SK-N-SH (cell line): Measurements from ENCODE around the gene KIF6. TPM values are rescaled to one million over a fixed set of nuclear protein-coding genes. Genes with fewer than 3 reads are reported as not detected.

Experiments
- CTCF ChIA-PET: fragments of 300-600, 350-600 bp; formaldehyde crosslinking; extraction: SDS; loops from one replicate; lab custom pipeline; 2021; lab: Yijun Ruan, JAX
- POLR2A ChIA-PET: fragments of 350-600 bp; sonication (Branson Sonifier 250); formaldehyde crosslinking; extraction: SDS; loops from one replicate; lab custom pipeline; 2020; ENCODE audit warnings: antibody characterized with exemption, inconsistent platforms; lab: Yijun Ruan, JAX
- DNase-seq: peaks from one replicate; pipeline ENCODE4 v3.0.0; 2012
- H2AFZ ChIP-seq: fragments of 200-600 bp; sonication (generic); 2 replicates; pipeline ENCODE4 v1.8.1; 2016; ENCODE audit warnings: antibody characterized with exemption, mild to moderate bottlenecking, low read depth
- H3F3A ChIP-seq: fragments of 200-600 bp; sonication (generic); replicated peaks from 2 replicates; pipeline ENCODE3; 2016; ENCODE audit warnings: antibody characterized with exemption, mild to moderate bottlenecking; ENCODE audit not compliant: insufficient read depth
- H3K27ac ChIP-seq, 2 experiments: fragments of 200-500 bp in 1 of 2; fragments of 200-600 bp in 1 of 2; sonication (Bioruptor generic) in 1 of 2; sonication (generic), shearing (Covaris generic) in 1 of 2; 2 replicates each; pipeline versions ENCODE4 v1.5.1 to v1.6.1; 2014 to 2016; ENCODE audit warnings: low read depth in 2 of 2, inconsistent platforms in 1 of 2, low read length in 1 of 2, mild to moderate bottlenecking in 1 of 2, mixed read lengths in 1 of 2
- H3K27me3 ChIP-seq: fragments of 200-600 bp; sonication (generic), shearing (Covaris generic); 2 replicates; pipeline ENCODE4 v1.6.1; 2016; ENCODE audit warnings: mixed run types; ENCODE audit not compliant: insufficient read depth
- H3K36me3 ChIP-seq, 2 experiments: fragments of 200-500 bp in 1 of 2; fragments of 200-600 bp in 1 of 2; sonication (Bioruptor generic) in 1 of 2; sonication (generic) in 1 of 2; replicated peaks in 1 of 2; 2 replicates each; pipeline versions ENCODE3 to v1.5.1; 2014 to 2016; ENCODE audit warnings: low read length in 1 of 2, mild to moderate bottlenecking in 1 of 2; ENCODE audit not compliant: insufficient read depth in 2 of 2, control insufficient read depth in 1 of 2
- H3K4me1 ChIP-seq, 2 experiments: fragments of 200-500 bp in 1 of 2; fragments of 200-600 bp in 1 of 2; sonication (Bioruptor generic) in 1 of 2; sonication (generic), shearing (Covaris generic) in 1 of 2; 2 replicates each; pipeline versions ENCODE4 v1.5.1 to v1.6.1; 2014 to 2016; ENCODE audit warnings: low read depth in 1 of 2, low read length in 1 of 2, mixed run types in 1 of 2; ENCODE audit not compliant: insufficient read depth in 2 of 2, control insufficient read depth in 1 of 2
- H3K4me2 ChIP-seq: fragments of 200-600 bp; sonication (generic), shearing (Covaris generic); 2 replicates; pipeline ENCODE4 v1.6.1; 2017; ENCODE audit warnings: mixed run types
- H3K4me3 ChIP-seq, 2 experiments: fragments of 200-500 bp in 1 of 2; fragments of 200-600 bp in 1 of 2; sonication (Bioruptor generic) in 1 of 2; sonication (generic), shearing (Covaris generic) in 1 of 2; 2 replicates each; pipeline versions ENCODE4 v1.5.1 to v1.8.1; 2014 to 2016; ENCODE audit warnings: low read depth in 2 of 2, inconsistent platforms in 1 of 2, low read length in 1 of 2, mild to moderate bottlenecking in 1 of 2, mixed read lengths in 1 of 2, moderate library complexity in 1 of 2
- H3K79me2 ChIP-seq: fragments of 200-600 bp; sonication (generic); 2 replicates; pipeline ENCODE4 v1.8.1; 2017; ENCODE audit warnings: mild to moderate bottlenecking; ENCODE audit not compliant: insufficient read depth
- H3K9ac ChIP-seq: fragments of 200-600 bp; sonication (generic); 2 replicates; pipeline ENCODE4 v1.6.1; 2017; ENCODE audit warnings: mixed run types
- H3K9me2 ChIP-seq: fragments of 200-600 bp; sonication (generic); 2 replicates; pipeline ENCODE4 v1.6.1; 2017; ENCODE audit warnings: mixed run types
- H3K9me3 ChIP-seq: fragments of 200-600 bp; sonication (generic); 2 replicates; pipeline ENCODE4 v1.6.1; 2017; ENCODE audit warnings: mixed run types, mild to moderate bottlenecking, moderate library complexity
- H4K20me1 ChIP-seq: fragments of 200-600 bp; sonication (generic); 2 replicates; pipeline ENCODE4 v1.6.1; 2017; ENCODE audit warnings: mild to moderate bottlenecking, mixed run types; ENCODE audit not compliant: insufficient read depth
- CTCF ChIP-seq: fragments of 200-600 bp; sonication (generic); IDR thresholded peaks from 2 replicates; pipeline ENCODE4 v1.6.1; 2017; ENCODE audit warnings: antibody characterized with exemption, mild to moderate bottlenecking, moderate library complexity
- ELF1 ChIP-seq: IDR thresholded peaks from 2 replicates; pipeline ENCODE4 v1.4.0; 2012
- EP300 ChIP-seq, 2 experiments: IDR thresholded peaks; 2 replicates each; pipeline versions ENCODE4 v1.4.0 to v1.6.1; 2012; ENCODE audit warnings: borderline replicate concordance in 1 of 2, low read depth in 1 of 2, low read length in 1 of 2
- EZH2phosphoT487 ChIP-seq: fragments of 200-600 bp; sonication (generic); IDR thresholded peaks from 2 replicates; pipeline ENCODE4 v1.6.1; 2017; ENCODE audit warnings: low read depth, mixed run types, mild to moderate bottlenecking, antibody characterized with exemption, moderate library complexity, borderline replicate concordance
- FOXJ3 ChIP-seq: sonication (generic); formaldehyde crosslinking; IDR thresholded peaks from 2 replicates; pipeline ENCODE4 v1.5.1; 2020; ENCODE audit warnings: mild to moderate bottlenecking, missing genetic modification reagents
- POLR2AphosphoS5 ChIP-seq: IDR thresholded peaks from 2 replicates; pipeline ENCODE4 v1.6.1; 2012; ENCODE audit warnings: low read depth, low read length
- RAD21 ChIP-seq: IDR thresholded peaks from 2 replicates; pipeline ENCODE4 v1.6.1; 2012; ENCODE audit warnings: mild to moderate bottlenecking, low read length
- RXRA ChIP-seq: IDR thresholded peaks from 2 replicates; pipeline ENCODE4 v1.4.0; 2012; ENCODE audit warnings: low read depth, mild to moderate bottlenecking, borderline replicate concordance
- TCF12 ChIP-seq: IDR thresholded peaks from 2 replicates; pipeline ENCODE4 v1.4.0; 2012
- TEAD4 ChIP-seq: IDR thresholded peaks from 2 replicates; pipeline ENCODE4 v1.4.0; 2012; ENCODE audit warnings: mild to moderate bottlenecking, borderline replicate concordance; ENCODE audit not compliant: insufficient read depth
- USF2 ChIP-seq: fragments of 150-350 bp; IDR thresholded peaks from 2 replicates; pipeline ENCODE4 v1.6.1; 2017; ENCODE audit warnings: antibody characterized with exemption, low read length, low read depth, borderline replicate concordance
- YY1 ChIP-seq: IDR thresholded peaks from 2 replicates; pipeline ENCODE4 v1.4.0; 2012; ENCODE audit warnings: low read depth, mild to moderate bottlenecking
- WGBS: methylation state at CpG from one replicate; pipeline ENCODE4 v1.1.6; 2017; ENCODE audit warnings: low lambda C conversion rate; 5-methylcytosine and 5-hydroxymethylcytosine counted together
- polyA plus RNA-seq, 3 experiments: library from polyadenylated mRNA; depleted of rRNA; stranded (reverse); fragments of >200 nt; gene quantifications; 2 replicates each; pipeline ENCODE4 v1.2.3, GENCODE V29; 2012
- TF ChIP-seq, protein P1 (sequence below): fragments of 150-350 bp; IDR thresholded peaks from 2 replicates; pipeline ENCODE4 v1.6.1; 2016; ENCODE audit warnings: mild to moderate bottlenecking, low read depth, low read length
- TF ChIP-seq, protein P2 (sequence below): IDR thresholded peaks from 2 replicates; pipeline ENCODE4 v1.4.0; 2012; ENCODE audit warnings: low read depth, borderline replicate concordance

Gene KIF6
- polyA plus RNA-seq, 1 of the 3 experiments (the other 2 are of a cell fraction), result 0.13 TPM

- TF ChIP-seq FOXJ3 (CRISPR knock-in tag), result no peak
- no peak for TF ChIP-seq RAD21
- TF ChIP-seq YY1, result no peak
- TF ChIP-seq TEAD4, result no peak
- no peak for TF ChIP-seq POLR2AphosphoS5
- TF ChIP-seq RXRA, result no peak
- no peak for TF ChIP-seq TCF12
- TF ChIP-seq USF2, result no peak
- TF ChIP-seq ELF1, result no peak
- no peak for TF ChIP-seq EZH2phosphoT487
- TF ChIP-seq EP300 (IDR thresholded peaks at IDR 0.05; ENCODE audit: borderline replicate concordance in 1 of 2, low read depth in 1 of 2, low read length in 1 of 2), result no peak
- no peak for TF ChIP-seq CTCF
- H3K9me3 ChIP-seq, result no peaks in the 10 kb centered on the region
- H3K4me3 ChIP-seq, result no peak overlapping the region
- no peak overlapping the region for H3K9ac ChIP-seq
- H4K20me1 ChIP-seq, result no peaks in the 10 kb centered on the region
- H3K36me3 ChIP-seq, result no peaks in the 10 kb centered on the region
- 14% methylated on average over 5 of the region's 7 CpGs for WGBS
- no peaks in the 10 kb centered on the region for H3K79me2 ChIP-seq
- ChIA-PET CTCF (interaction anchor here (1.3 to 8.1 kb wide), 2 partner anchors 9 to 13 kb away, joined by 3 to 62 read pairs; no protein-coding TSS in a partner anchor), POLR2A (no interaction called here)
- H3F3A ChIP-seq, result no peaks in the 10 kb centered on the region
- no peaks in the 10 kb centered on the region for H3K9me2 ChIP-seq
- peaks cover 0 to 9% of the 10 kb centered on the region in 2 experiments; a peak in 1 of 4 replicates for H3K4me1 ChIP-seq
- no peak overlapping the region for H3K27ac ChIP-seq
- H2AFZ ChIP-seq, result no peak overlapping the region
- H3K27me3 ChIP-seq, result no peaks in the 10 kb centered on the region
- H3K4me2 ChIP-seq, result no peak overlapping the region
- no peak for DNase-seq
Observed at GRCh38 chr6:39353698-39354315, 371.4 kb downstream of the KIF6 start.

GRCh38 chr6:39350723-39351505 is 374.3 kb downstream of the KIF6 start:
- H3K9me3 ChIP-seq, result no peaks in the 10 kb centered on the region
- H3K79me2 ChIP-seq, result no peaks in the 10 kb centered on the region
- no peaks in the 10 kb centered on the region for H3K9me2 ChIP-seq
- H2AFZ ChIP-seq, result no peak overlapping the region
- H3F3A ChIP-seq, result no peaks in the 10 kb centered on the region
- no peak overlapping the region for H3K9ac ChIP-seq
- H3K27me3 ChIP-seq, result no peaks in the 10 kb centered on the region
- 63% methylated on average over 11 of the region's 13 CpGs for WGBS
- no peaks in the 10 kb centered on the region for H4K20me1 ChIP-seq
- H3K4me3 ChIP-seq, result no peak overlapping the region
- no peak overlapping the region for H3K4me2 ChIP-seq
- CTCF ChIA-PET, result interaction anchor here (1.3 to 8.1 kb wide), 3 partner anchors 12 to 542 kb away, joined by 3 to 62 read pairs (median 4); no protein-coding TSS in a partner anchor
- no peak overlapping the region for H3K27ac ChIP-seq
- TF ChIP-seq CTCF, result no peak
- TF ChIP-seq, protein P1, sequence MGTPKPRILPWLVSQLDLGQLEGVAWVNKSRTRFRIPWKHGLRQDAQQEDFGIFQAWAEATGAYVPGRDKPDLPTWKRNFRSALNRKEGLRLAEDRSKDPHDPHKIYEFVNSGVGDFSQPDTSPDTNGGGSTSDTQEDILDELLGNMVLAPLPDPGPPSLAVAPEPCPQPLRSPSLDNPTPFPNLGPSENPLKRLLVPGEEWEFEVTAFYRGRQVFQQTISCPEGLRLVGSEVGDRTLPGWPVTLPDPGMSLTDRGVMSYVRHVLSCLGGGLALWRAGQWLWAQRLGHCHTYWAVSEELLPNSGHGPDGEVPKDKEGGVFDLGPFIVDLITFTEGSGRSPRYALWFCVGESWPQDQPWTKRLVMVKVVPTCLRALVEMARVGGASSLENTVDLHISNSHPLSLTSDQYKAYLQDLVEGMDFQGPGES, result no peak
- TF ChIP-seq USF2, result no peak
- no peak for TF ChIP-seq YY1
- TF ChIP-seq POLR2AphosphoS5, result no peak
- no peak for TF ChIP-seq FOXJ3 (CRISPR knock-in tag)
- TF ChIP-seq, protein P2, sequence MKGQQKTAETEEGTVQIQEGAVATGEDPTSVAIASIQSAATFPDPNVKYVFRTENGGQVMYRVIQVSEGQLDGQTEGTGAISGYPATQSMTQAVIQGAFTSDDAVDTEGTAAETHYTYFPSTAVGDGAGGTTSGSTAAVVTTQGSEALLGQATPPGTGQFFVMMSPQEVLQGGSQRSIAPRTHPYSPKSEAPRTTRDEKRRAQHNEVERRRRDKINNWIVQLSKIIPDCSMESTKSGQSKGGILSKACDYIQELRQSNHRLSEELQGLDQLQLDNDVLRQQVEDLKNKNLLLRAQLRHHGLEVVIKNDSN, result no peak
- no peak for DNase-seq
- H3K4me1 ChIP-seq, result no peaks in the 10 kb centered on the region; a peak in 1 of 4 replicates
- POLR2A ChIA-PET, result no interaction called here
- H3K36me3 ChIP-seq, result no peaks in the 10 kb centered on the region
